GM23248 (cell line): ENCODE data around the gene USP17L25.
"Not testable (repeated sequence)": the region's sequence is repeated elsewhere in the genome, so short reads cannot be mapped to it uniquely, and the experiment has no call there.

Experiments
- EZH2 ChIP-seq: fragments of 200-600 bp; sonication (generic); IDR thresholded peaks from 2 replicates; pipeline ENCODE4 v1.6.1; 2018; ENCODE audit warnings: antibody characterized with exemption, mild to moderate bottlenecking; ENCODE audit not compliant: insufficient read depth, poor library complexity, severe bottlenecking
- EZH2phosphoT487 ChIP-seq: fragments of 200-600 bp; sonication (generic); IDR thresholded peaks from 2 replicates; pipeline ENCODE4 v1.6.1; 2018; ENCODE audit warnings: antibody characterized with exemption, moderate library complexity, mild to moderate bottlenecking, low read depth; ENCODE audit not compliant: insufficient read depth

- TF ChIP-seq EZH2, EZH2phosphoT487: not testable (repeated sequence)
Measured at GRCh38 chr4:9353338-9353737, 23.6 kb downstream of the USP17L25 start, which contains the start of gene USP17L29.
